Measurements from ENCODE around the gene MEGF6. TPM values are rescaled to one million over a fixed set of nuclear protein-coding genes. Genes with fewer than 3 reads are reported as not detected.

MEGF6 gene
- total and polyA plus RNA-seq, 7 donors, result 0.67 to 5.5 (median 3.7) TPM

- no peak for TF ChIP-seq CTCF (IDR thresholded peaks at IDR 0.05)
- Histone ChIP-seq H3K4me3 (no peak overlapping the region), H3K9me3 (no peaks in the 10 kb centered on the region), H3K27ac (no peak overlapping the region), H3K4me1 (no peaks in the 10 kb centered on the region), H3K27me3 (ENCODE audit: insufficient read depth in 3 of 3, low read length in 2 of 3) (peaks cover 0 to 76% (median 13%) of the 10 kb centered on the region in 3 donors), H3K36me3 (ENCODE audit: insufficient read depth in 1 of 2, low read depth in 1 of 2) (no peaks in the 10 kb centered on the region)
- WGBS, 3 donors, result 50 to 65% (median 50%) methylated on average over 26 to 27 of the region's 27 CpGs
- intact Hi-C loops (cut with DNase I), result no loop called here
- no peak for DNase-seq
- no peak for ATAC-seq
Observed at GRCh38 chr1:3550511-3551289, 60.6 kb downstream of the MEGF6 start.

DNA sequence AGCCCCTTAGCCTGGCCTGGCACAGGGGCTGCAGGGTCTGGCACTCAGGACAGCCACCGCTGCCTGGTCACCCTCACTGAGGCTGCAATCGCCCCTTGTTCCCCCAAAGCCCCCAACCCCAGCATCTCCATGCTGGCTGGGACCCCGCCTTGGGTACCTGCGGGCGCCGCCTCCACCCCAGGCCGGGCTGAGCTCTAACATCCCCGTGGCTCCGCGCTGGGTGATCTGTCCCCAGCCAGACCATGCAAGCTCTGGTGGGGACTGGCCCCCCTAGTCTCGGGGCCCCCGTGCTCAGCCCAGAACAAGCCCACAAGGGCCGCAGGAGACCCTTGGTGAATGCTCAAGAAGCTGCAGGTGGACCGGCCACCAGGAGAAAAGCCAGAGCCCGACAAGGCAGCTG is 62.4 kb downstream of the MEGF6 start:
- H3K4me3 ChIP-seq, result no peak overlapping the region
- H3K4me1 ChIP-seq, result no peaks in the 10 kb centered on the region
- intact Hi-C loops (cut with DNase I), result no loop called here
- no peak for ATAC-seq
- no peaks in the 10 kb centered on the region for H3K36me3 ChIP-seq (ENCODE audit: insufficient read depth in 1 of 2, low read depth in 1 of 2)
- H3K27ac ChIP-seq, result no peak overlapping the region
- 77 to 80% (median 79%) methylated on average over 15 of the region's 15 CpGs for WGBS, 3 donors
- H3K9me3 ChIP-seq, result no peaks in the 10 kb centered on the region
- no peak for TF ChIP-seq CTCF (IDR thresholded peaks at IDR 0.05)
- H3K27me3 ChIP-seq (ENCODE audit: insufficient read depth in 3 of 3, low read length in 2 of 3), result peaks cover 0 to 72% (median 8%) of the 10 kb centered on the region in 3 donors
- DNase-seq, result no peak

- intact Hi-C loops (cut with DNase I), result no loop called here
- no peaks in the 10 kb centered on the region for H3K4me1 ChIP-seq
- 25 to 31% (median 27%) methylated on average over 18 to 24 of the region's 24 CpGs for WGBS, 3 donors
- H3K36me3 ChIP-seq (ENCODE audit: insufficient read depth in 1 of 2, low read depth in 1 of 2), result no peaks in the 10 kb centered on the region
- peaks cover 0 to 67% (median 6%) of the 10 kb centered on the region in 3 donors for H3K27me3 ChIP-seq (ENCODE audit: insufficient read depth in 3 of 3, low read length in 2 of 3)
- no peak overlapping the region for H3K27ac ChIP-seq
- DNase-seq, result no peak
- no peak overlapping the region for H3K4me3 ChIP-seq
- TF ChIP-seq CTCF (IDR thresholded peaks at IDR 0.05), result no peak
- no peak for ATAC-seq
- H3K9me3 ChIP-seq, result no peaks in the 10 kb centered on the region
Observed at GRCh38 chr1:3548156-3548893, 63.0 kb downstream of the MEGF6 start.

DNA sequence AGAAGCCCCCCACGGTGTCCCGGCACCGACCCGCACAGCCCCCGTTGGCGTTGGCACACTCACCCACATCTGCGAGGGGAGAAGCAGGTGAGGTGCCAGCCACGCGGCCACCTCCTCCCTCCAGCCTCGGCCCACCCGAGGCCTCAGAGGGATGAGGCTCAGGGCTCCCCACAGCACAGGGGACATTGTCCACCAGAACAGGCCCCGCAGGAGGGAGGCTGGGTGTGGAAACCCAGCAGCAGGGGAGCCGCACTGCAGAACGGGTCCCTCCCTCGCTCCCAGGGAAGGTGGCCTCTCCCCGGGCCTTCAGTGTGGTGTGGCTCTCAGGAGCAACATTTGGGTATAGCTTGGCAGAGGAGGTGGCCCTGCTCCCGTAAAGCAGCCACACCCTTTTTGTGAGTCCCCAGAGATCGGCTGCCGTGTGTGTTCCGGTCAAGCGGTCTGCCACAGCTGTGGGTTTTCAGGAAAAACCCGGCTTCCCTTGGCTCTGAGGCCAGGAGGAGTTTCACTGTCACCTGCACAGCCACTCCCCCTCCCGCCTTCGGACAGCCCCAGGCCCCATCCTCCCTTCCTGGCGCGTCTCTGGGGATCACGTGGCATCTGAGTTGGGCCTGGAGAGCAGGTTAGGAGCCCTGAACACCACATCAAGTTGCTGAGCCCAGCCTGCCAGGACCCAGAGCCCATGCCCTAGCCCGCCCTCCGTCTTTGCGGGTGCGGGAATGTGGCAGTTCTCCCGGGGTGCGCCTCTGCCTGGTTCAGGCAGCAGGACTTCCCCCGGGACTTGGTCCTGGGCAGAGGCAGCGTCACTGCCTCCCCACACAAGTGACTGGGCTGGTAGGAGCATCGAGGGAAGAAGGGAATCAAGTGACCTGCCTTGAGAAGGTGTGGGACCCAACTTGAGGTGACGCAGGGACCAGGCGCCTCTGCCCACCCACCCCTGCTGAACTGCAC is 64.0 kb downstream of the MEGF6 start:
- no peak for TF ChIP-seq CTCF (IDR thresholded peaks at IDR 0.05)
- Histone ChIP-seq H3K36me3 (ENCODE audit: insufficient read depth in 1 of 2, low read depth in 1 of 2) (no peaks in the 10 kb centered on the region), H3K27me3 (ENCODE audit: insufficient read depth in 3 of 3, low read length in 2 of 3) (peaks cover 0 to 59% (median 6%) of the 10 kb centered on the region in 3 donors), H3K4me3 (no peak overlapping the region), H3K9me3 (no peaks in the 10 kb centered on the region), H3K27ac (no peak overlapping the region), H3K4me1 (no peaks in the 10 kb centered on the region)
- intact Hi-C loops (cut with DNase I), result no loop called here
- DNase-seq, result no peak
- WGBS, 3 donors, result 36 to 57% (median 40%) methylated on average over 37 to 38 of the region's 38 CpGs
- ATAC-seq, result no peak
